ENCODE results near the gene TFPI. TPM values are rescaled to one million over a fixed set of nuclear protein-coding genes. Genes with fewer than 3 reads are reported as not detected.

TFPI gene
- total and polyA plus RNA-seq, 10 of the 15 experiments (the other 5 are each of a cell fraction or from before 2014, with no cell fraction given), result 0.07 to 0.59 (median 0.34) TPM

- H3K4me3 ChIP-seq, result no peak overlapping the region
- no peaks in the 10 kb centered on the region for H3K36me3 ChIP-seq (ENCODE audit: control insufficient read depth in 2 of 2, insufficient read depth in 2 of 2, low read length in 1 of 2)
- no peak overlapping the region for H3K9ac ChIP-seq (ENCODE audit: control insufficient read depth, insufficient read depth, low read length)
- SMC1A ChIA-PET (ENCODE audit: uncharacterized antibody, unreplicated experiment), result interaction anchor here (0.7 to 2.3 kb wide), 6 partner anchors 10 to 603 kb away, joined by 3 to 9 read pairs (median 7); partner anchors contain the start of gene CALCRL
- DNase-seq (ENCODE audit: low read depth, low spot score) (no peak), FAIRE-seq (no peak), ATAC-seq (peak; percentile 74)
- H3K4me2 ChIP-seq (ENCODE audit: control insufficient read depth, insufficient read depth), result no peak overlapping the region
- no peaks in the 10 kb centered on the region for H4K20me1 ChIP-seq (ENCODE audit: control insufficient read depth, insufficient read depth)
- no TSS peak for BruUV-seq (replicated peaks)
- H3K79me2 ChIP-seq (ENCODE audit: control insufficient read depth, insufficient read depth, low read length), result no peaks in the 10 kb centered on the region
- H3K27me3 ChIP-seq (replicated peaks in 1 of 2; ENCODE audit: control insufficient read depth in 2 of 2, insufficient read depth in 2 of 2, low read length in 1 of 2), result no peaks in the 10 kb centered on the region
- in situ Hi-C loops (cut with MboI), result loop anchor here (25.0 kb wide), 1 partner anchor 979 kb away; the partner anchor contains the start of gene ZC3H15
- intact Hi-C loops (cut with micrococcal nuclease; ENCODE audit: unreplicated experiment), result no loop called here
- no peaks in the 10 kb centered on the region for H3K9me3 ChIP-seq (replicated peaks; ENCODE audit: control insufficient read depth, insufficient read depth, low read length)
- WGBS (ENCODE audit: insufficient coverage, insufficient replicate concordance, low lambda C conversion rate, missing lambda C conversion rate), result 71% methylated on average over 2 of the region's 2 CpGs
- no peak overlapping the region for H2AFZ ChIP-seq (ENCODE audit: control insufficient read depth, low read depth, low read length)
- no peaks in the 10 kb centered on the region for H3K4me1 ChIP-seq (ENCODE audit: control insufficient read depth, insufficient read depth, low read length)
- RAD21 ChIA-PET (ENCODE audit: unreplicated experiment), result interaction anchor here (0.8 kb wide), 1 partner anchor 604 kb away, joined by 4 read pairs; no protein-coding TSS in a partner anchor
- no peak overlapping the region for H3K27ac ChIP-seq (ENCODE audit: control insufficient read depth, insufficient read depth)
- POLR2A ChIA-PET, result no interaction called here
- CTCF ChIA-PET, result interaction anchor here (0.7 to 1.4 kb wide), 4 partner anchors 115 to 1889 kb away, joined by 3 to 4 read pairs (median 4); no protein-coding TSS in a partner anchor
- no peak for TF ChIP-seq NFYA (IDR thresholded peaks at IDR 0.05; ENCODE audit: borderline replicate concordance, low read depth, low read length)
- TF ChIP-seq, protein P1, sequence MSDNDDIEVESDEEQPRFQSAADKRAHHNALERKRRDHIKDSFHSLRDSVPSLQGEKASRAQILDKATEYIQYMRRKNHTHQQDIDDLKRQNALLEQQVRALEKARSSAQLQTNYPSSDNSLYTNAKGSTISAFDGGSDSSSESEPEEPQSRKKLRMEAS (IDR thresholded peaks at IDR 0.05; ENCODE audit: low read depth, low read length), result no peak
- TF ChIP-seq GATAD2B (conservative IDR thresholded peaks at IDR 0.05; ENCODE audit: low read depth), result no peak
- no peak for TF ChIP-seq SMAD5 (IDR thresholded peaks at IDR 0.05; ENCODE audit: low read depth)
- TF ChIP-seq NFYB (IDR thresholded peaks at IDR 0.05; ENCODE audit: insufficient read depth, low read depth, low read length), result no peak
- TF ChIP-seq CHD1 (IDR thresholded peaks at IDR 0.05; ENCODE audit: low read depth, low read length), result no peak
- no peak for TF ChIP-seq CREM (IDR thresholded peaks at IDR 0.05; ENCODE audit: low read depth)
- TF ChIP-seq FOS (IDR thresholded peaks at IDR 0.05; ENCODE audit: borderline replicate concordance, extremely low read depth, insufficient read length), result no peak
- TF ChIP-seq, protein P2, sequence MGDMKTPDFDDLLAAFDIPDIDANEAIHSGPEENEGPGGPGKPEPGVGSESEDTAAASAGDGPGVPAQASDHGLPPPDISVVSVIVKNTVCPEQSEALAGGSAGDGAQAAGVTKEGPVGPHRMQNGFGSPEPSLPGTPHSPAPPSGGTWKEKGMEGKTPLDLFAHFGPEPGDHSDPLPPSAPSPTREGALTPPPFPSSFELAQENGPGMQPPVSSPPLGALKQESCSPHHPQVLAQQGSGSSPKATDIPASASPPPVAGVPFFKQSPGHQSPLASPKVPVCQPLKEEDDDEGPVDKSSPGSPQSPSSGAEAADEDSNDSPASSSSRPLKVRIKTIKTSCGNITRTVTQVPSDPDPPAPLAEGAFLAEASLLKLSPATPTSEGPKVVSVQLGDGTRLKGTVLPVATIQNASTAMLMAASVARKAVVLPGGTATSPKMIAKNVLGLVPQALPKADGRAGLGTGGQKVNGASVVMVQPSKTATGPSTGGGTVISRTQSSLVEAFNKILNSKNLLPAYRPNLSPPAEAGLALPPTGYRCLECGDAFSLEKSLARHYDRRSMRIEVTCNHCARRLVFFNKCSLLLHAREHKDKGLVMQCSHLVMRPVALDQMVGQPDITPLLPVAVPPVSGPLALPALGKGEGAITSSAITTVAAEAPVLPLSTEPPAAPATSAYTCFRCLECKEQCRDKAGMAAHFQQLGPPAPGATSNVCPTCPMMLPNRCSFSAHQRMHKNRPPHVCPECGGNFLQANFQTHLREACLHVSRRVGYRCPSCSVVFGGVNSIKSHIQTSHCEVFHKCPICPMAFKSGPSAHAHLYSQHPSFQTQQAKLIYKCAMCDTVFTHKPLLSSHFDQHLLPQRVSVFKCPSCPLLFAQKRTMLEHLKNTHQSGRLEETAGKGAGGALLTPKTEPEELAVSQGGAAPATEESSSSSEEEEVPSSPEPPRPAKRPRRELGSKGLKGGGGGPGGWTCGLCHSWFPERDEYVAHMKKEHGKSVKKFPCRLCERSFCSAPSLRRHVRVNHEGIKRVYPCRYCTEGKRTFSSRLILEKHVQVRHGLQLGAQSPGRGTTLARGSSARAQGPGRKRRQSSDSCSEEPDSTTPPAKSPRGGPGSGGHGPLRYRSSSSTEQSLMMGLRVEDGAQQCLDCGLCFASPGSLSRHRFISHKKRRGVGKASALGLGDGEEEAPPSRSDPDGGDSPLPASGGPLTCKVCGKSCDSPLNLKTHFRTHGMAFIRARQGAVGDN (IDR thresholded peaks at IDR 0.05), result no peak
- TF ChIP-seq FOXM1 (IDR thresholded peaks at IDR 0.05; ENCODE audit: low read depth, low read length), result no peak
- no peak for TF ChIP-seq BMI1 (IDR thresholded peaks at IDR 0.05; ENCODE audit: borderline replicate concordance)
- no peak for TF ChIP-seq CBX5 (IDR thresholded peaks at IDR 0.05; ENCODE audit: low read depth)
- TF ChIP-seq MXI1 (IDR thresholded peaks at IDR 0.05; ENCODE audit: low read depth, low read length), result no peak
- no peak for TF ChIP-seq IKZF2 (IDR thresholded peaks at IDR 0.05)
- TF ChIP-seq MYB (IDR thresholded peaks at IDR 0.05; ENCODE audit: borderline replicate concordance, low read depth, low read length), result no peak
- no peak for TF ChIP-seq CBFB (IDR thresholded peaks at IDR 0.05; ENCODE audit: low read depth)
- TF ChIP-seq ZNF592 (IDR thresholded peaks at IDR 0.05), result no peak
These were observed 88.0 kb downstream of the TFPI start for GRCh38 chr2:187466129-187466792.

Measured in GM12878 (cell line).